ENCODE results near the gene PCDHB10.
"Not testable (repeated sequence)": the region's sequence is repeated elsewhere in the genome, so short reads cannot be mapped to it uniquely, and the experiment has no call there.

The PCDHB10 gene

DNA sequence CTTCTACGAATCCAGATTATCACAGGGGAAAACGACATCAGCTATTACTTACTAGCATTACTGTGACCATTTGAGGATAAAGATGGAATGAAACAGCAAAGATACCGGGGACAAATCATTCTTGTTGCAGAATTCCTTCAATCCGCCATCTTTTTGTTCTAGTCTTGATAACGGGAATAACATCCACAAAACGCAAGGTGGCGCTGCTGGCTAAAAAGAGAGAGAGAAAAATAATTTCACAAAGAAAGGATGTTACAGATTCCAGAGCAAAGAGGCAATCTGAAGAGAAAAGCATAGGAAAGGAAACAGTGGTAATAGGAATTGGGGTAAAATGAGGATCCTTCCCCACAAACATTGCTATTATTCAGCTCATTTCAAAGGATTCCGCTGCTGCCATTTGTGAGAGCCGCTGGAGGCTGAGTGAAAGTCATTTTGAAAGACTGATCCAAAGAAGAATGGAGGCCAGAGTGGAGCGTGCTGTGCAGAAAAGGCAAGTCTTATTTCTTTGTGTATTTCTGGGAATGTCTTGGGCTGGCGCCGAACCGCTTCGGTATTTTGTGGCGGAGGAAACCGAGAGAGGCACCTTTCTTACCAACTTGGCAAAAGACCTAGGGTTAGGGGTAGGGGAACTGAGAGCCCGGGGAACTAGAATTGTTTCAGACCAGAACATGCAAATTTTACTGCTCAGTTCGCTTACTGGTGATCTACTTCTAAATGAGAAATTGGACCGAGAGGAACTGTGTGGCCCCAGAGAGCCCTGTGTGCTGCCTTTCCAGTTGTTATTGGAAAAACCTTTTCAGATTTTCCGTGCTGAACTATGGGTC is 19.6 kb upstream of the PCDHB10 start, which contains the start of gene PCDHB7:
PCDHB7 (plus strand) TSS at position 264 of the 824 bp plus-strand sequence; CDS start at position 456, 192 bp downstream.
- H3K4me1 ChIP-seq (ENCODE audit: control insufficient read depth, insufficient read depth, low read length): no peaks in the 10 kb centered on the region
- H3K36me3 ChIP-seq (ENCODE audit: control insufficient read depth, insufficient read depth, low read length): no peaks in the 10 kb centered on the region
- WGBS, 2 experiments: 81% methylated on average over 19 to 20 of the region's 20 CpGs
- no peak within 1 kb of the TSS for H3K4me3 ChIP-seq (ENCODE audit: insufficient read depth, low read depth, low read length)
- no peaks in the 10 kb centered on the region for H3K27me3 ChIP-seq (ENCODE audit: control insufficient read depth, insufficient read depth, low read length, poor library complexity, severe bottlenecking)
- H3K27ac ChIP-seq (ENCODE audit: insufficient read depth, low read depth, low read length, poor library complexity, severe bottlenecking): no peak within 1 kb of the TSS
- no peaks in the 10 kb centered on the region for H3K9me3 ChIP-seq (ENCODE audit: control insufficient read depth, low read length)

DNA sequence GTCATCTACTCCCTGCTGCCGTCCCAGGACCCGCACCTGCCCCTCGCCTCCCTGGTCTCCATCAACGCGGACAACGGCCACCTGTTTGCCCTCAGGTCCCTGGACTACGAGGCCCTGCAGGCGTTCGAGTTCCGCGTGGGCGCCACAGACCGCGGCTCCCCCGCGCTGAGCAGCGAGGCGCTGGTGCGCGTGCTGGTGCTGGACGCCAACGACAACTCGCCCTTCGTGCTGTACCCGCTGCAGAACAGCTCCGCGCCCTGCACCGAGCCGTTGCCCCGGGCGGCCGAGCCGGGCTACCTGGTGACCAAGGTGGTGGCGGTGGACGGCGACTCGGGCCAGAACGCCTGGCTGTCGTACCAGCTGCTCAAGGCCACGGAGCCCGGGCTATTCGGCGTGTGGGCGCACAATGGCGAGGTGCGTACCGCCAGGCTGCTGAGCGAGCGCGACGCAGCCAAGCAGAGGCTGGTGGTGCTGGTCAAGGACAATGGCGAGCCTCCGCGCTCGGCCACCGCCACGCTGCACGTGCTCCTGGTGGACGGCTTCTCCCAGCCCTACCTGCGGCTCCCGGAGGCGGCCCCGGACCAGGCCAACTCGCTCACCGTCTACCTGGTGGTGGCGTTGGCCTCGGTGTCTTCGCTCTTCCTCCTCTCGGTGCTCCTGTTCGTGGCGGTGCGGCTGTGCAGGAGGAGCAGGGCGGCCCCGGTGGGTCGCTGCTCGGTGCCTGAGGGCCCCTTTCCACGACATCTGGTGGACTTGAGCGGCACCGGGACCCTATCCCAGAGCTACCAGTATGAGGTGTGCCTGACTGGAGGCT is 17.7 kb upstream of the PCDHB10 start:
- H3K27ac ChIP-seq (ENCODE audit: insufficient read depth, low read depth, low read length, poor library complexity, severe bottlenecking); H3K36me3 ChIP-seq (ENCODE audit: control insufficient read depth, insufficient read depth, low read length); H3K4me3 ChIP-seq (ENCODE audit: insufficient read depth, low read depth, low read length); H3K4me1 ChIP-seq (ENCODE audit: control insufficient read depth, insufficient read depth, low read length); H3K27me3 ChIP-seq (ENCODE audit: control insufficient read depth, insufficient read depth, low read length, poor library complexity, severe bottlenecking); H3K9me3 ChIP-seq (ENCODE audit: control insufficient read depth, low read length): not testable (repeated sequence)
- WGBS, 2 experiments: 95% methylated on average over 79 of the region's 79 CpGs

DNA sequence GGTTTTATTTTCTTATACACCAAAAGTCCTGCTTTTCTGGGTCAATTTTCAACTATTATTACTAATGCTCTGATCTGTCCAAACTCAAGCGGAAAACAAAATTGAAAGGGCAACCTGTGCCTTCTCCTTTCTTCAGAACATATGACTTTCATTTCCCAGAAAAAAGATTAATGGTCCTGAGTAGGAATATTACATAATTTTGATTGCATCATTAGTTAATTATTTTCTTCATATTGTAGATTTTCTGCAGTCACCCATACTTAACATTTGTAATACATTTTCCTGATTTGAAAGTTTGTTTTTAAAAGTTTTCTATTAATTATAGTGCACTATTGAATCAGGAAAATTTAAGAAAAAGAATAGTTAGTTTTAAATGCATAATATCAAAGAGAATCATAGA is 16.2 kb upstream of the PCDHB10 start:
- H3K27me3 ChIP-seq (ENCODE audit: control insufficient read depth, insufficient read depth, low read length, poor library complexity, severe bottlenecking): no peaks in the 10 kb centered on the region
- no peak overlapping the region for H3K4me3 ChIP-seq (ENCODE audit: insufficient read depth, low read depth, low read length)
- no peak overlapping the region for H3K27ac ChIP-seq (ENCODE audit: insufficient read depth, low read depth, low read length, poor library complexity, severe bottlenecking)
- 95 to 100% methylated on average over 1 of the region's 1 CpG for WGBS, 2 experiments
- no peaks in the 10 kb centered on the region for H3K4me1 ChIP-seq (ENCODE audit: control insufficient read depth, insufficient read depth, low read length)
- no peaks in the 10 kb centered on the region for H3K9me3 ChIP-seq (ENCODE audit: control insufficient read depth, low read length)
- H3K36me3 ChIP-seq (ENCODE audit: control insufficient read depth, insufficient read depth, low read length): no peaks in the 10 kb centered on the region

DNA sequence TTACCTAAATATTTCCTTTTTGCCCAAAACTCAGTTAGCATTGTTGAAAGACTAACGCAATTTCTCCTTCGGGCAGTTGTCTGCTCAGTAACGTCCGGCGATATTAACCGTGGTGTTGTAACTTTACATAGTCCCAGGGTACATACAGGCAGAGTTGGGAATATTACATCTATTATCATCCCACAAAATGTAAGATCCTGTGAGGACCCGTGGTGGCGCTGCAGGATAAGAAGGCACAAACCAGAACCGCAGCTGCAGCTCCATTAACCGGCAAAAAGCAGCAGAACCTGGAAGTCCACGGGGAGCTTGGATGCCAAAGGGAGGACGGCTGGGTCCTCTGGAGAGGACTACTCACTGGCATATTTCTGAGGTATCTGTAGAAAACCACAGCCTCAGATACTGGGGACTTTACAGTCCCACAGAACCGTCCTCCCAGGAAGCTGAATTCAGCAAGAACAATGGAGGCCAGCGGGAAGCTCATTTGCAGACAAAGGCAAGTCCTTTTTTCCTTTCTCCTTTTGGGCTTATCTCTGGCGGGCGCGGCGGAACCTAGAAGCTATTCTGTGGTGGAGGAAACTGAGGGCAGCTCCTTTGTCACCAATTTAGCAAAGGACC is 14.5 kb upstream of the PCDHB10 start, which contains the start of gene PCDHB8:
PCDHB8 (plus strand) TSS at position 214 of the 615 bp plus-strand sequence; CDS start at position 459, 245 bp downstream.
- H3K36me3 ChIP-seq (ENCODE audit: control insufficient read depth, insufficient read depth, low read length); H3K27me3 ChIP-seq (ENCODE audit: control insufficient read depth, insufficient read depth, low read length, poor library complexity, severe bottlenecking); H3K27ac ChIP-seq (ENCODE audit: insufficient read depth, low read depth, low read length, poor library complexity, severe bottlenecking); H3K4me3 ChIP-seq (ENCODE audit: insufficient read depth, low read depth, low read length); H3K4me1 ChIP-seq (ENCODE audit: control insufficient read depth, insufficient read depth, low read length); H3K9me3 ChIP-seq (ENCODE audit: control insufficient read depth, low read length): not testable (repeated sequence)
- WGBS, 2 experiments: 84 to 86% methylated on average over 12 to 14 of the region's 18 CpGs

DNA sequence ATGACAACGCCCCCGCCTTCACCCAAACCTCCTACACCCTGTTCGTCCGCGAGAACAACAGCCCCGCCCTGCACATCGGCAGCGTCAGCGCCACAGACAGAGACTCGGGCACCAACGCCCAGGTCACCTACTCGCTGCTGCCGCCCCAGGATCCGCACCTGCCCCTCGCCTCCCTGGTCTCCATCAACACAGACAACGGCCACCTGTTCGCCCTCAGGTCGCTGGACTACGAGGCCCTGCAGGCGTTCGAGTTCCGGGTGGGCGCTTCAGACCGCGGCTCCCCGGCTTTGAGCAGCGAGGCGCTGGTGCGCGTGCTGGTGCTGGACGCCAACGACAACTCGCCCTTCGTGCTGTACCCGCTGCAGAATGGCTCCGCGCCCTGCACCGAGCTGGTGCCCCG is 12.8 kb upstream of the PCDHB10 start:
- not testable (repeated sequence) for H3K4me3 ChIP-seq (ENCODE audit: insufficient read depth, low read depth, low read length); H3K9me3 ChIP-seq (ENCODE audit: control insufficient read depth, low read length); H3K4me1 ChIP-seq (ENCODE audit: control insufficient read depth, insufficient read depth, low read length); H3K27me3 ChIP-seq (ENCODE audit: control insufficient read depth, insufficient read depth, low read length, poor library complexity, severe bottlenecking); H3K27ac ChIP-seq (ENCODE audit: insufficient read depth, low read depth, low read length, poor library complexity, severe bottlenecking); H3K36me3 ChIP-seq (ENCODE audit: control insufficient read depth, insufficient read depth, low read length)
- WGBS, 2 experiments: 94 to 96% methylated on average over 26 to 27 of the region's 39 CpGs

DNA sequence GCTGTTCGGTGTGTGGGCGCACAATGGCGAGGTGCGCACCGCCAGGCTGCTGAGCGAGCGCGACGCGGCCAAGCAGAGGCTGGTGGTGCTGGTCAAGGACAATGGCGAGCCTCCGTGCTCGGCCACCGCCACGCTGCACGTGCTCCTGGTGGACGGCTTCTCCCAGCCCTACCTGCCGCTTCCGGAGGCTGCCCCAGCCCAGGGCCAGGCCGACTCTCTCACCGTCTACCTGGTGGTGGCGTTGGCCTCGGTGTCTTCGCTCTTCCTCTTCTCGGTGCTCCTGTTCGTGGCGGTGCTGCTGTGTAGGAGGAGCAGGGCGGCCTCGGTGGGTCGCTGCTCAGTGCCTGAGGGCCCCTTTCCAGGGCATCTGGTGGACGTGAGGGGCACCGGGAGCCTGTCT is 12.3 kb upstream of the PCDHB10 start:
- H3K4me3 ChIP-seq (ENCODE audit: insufficient read depth, low read depth, low read length); H3K27ac ChIP-seq (ENCODE audit: insufficient read depth, low read depth, low read length, poor library complexity, severe bottlenecking); H3K36me3 ChIP-seq (ENCODE audit: control insufficient read depth, insufficient read depth, low read length); H3K4me1 ChIP-seq (ENCODE audit: control insufficient read depth, insufficient read depth, low read length); H3K27me3 ChIP-seq (ENCODE audit: control insufficient read depth, insufficient read depth, low read length, poor library complexity, severe bottlenecking); H3K9me3 ChIP-seq (ENCODE audit: control insufficient read depth, low read length): not testable (repeated sequence)
- WGBS, 2 experiments: 93% methylated on average over 29 to 31 of the region's 32 CpGs

DNA sequence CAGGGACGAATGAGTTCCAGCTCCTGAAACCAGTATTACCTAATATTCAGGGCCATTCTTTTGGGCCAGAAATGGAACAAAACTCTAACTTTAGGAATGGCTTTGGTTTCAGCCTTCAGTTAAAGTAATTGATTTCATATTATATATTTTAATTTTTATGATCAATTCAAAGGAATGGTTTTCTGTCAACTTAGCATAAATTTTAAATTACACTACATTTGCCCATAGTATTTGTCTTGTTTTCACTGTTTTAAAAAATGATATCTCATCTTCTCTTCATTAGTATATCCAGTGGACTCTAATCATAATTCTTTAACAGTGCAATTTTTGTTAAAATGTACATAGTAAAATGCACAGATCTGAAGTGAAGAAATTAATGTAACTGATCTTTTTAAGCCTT is 11.8 kb upstream of the PCDHB10 start:
- no peaks in the 10 kb centered on the region for H3K27me3 ChIP-seq (ENCODE audit: control insufficient read depth, insufficient read depth, low read length, poor library complexity, severe bottlenecking)
- H3K36me3 ChIP-seq (ENCODE audit: control insufficient read depth, insufficient read depth, low read length): no peaks in the 10 kb centered on the region
- 74 to 84% methylated on average over 1 of the region's 1 CpG for WGBS, 2 experiments
- H3K27ac ChIP-seq (ENCODE audit: insufficient read depth, low read depth, low read length, poor library complexity, severe bottlenecking): no peak overlapping the region
- H3K9me3 ChIP-seq (ENCODE audit: control insufficient read depth, low read length): no peaks in the 10 kb centered on the region
- no peaks in the 10 kb centered on the region for H3K4me1 ChIP-seq (ENCODE audit: control insufficient read depth, insufficient read depth, low read length)
- no peak overlapping the region for H3K4me3 ChIP-seq (ENCODE audit: insufficient read depth, low read depth, low read length)

DNA sequence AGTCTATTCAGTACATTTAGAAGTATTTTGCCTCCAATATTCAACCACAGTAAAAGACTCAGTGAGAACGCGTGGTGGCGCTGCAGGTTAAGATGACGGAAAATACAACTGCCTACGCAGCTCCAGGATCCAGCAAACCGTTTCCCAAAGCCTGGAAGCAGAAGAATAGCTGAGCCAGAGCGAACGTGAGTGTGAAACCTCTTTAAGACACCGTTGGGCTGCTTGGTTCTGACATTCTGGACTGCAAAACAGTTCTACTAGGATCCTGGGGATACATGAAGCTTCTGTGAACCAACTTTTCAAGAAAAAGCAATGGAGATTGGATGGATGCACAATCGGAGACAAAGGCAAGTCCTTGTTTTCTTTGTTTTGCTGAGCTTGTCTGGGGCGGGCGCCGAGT is 9.9 kb upstream of the PCDHB10 start, which contains the start of gene PCDHB16:
PCDHB16 (plus strand) TSS at position 140 of the 400 bp plus-strand sequence; CDS start at position 313, 173 bp downstream.
- 55 to 60% methylated on average over 13 of the region's 13 CpGs for WGBS, 2 experiments
- Histone ChIP-seq H3K27ac (ENCODE audit: insufficient read depth, low read depth, low read length, poor library complexity, severe bottlenecking) (no peak within 1 kb of the TSS), H3K27me3 (ENCODE audit: control insufficient read depth, insufficient read depth, low read length, poor library complexity, severe bottlenecking) (no peaks in the 10 kb centered on the region), H3K9me3 (ENCODE audit: control insufficient read depth, low read length) (no peaks in the 10 kb centered on the region), H3K4me3 (ENCODE audit: insufficient read depth, low read depth, low read length) (peak within 1 kb of the TSS; percentile 14), H3K4me1 (ENCODE audit: control insufficient read depth, insufficient read depth, low read length) (no peaks in the 10 kb centered on the region), H3K36me3 (ENCODE audit: control insufficient read depth, insufficient read depth, low read length) (no peaks in the 10 kb centered on the region)

DNA sequence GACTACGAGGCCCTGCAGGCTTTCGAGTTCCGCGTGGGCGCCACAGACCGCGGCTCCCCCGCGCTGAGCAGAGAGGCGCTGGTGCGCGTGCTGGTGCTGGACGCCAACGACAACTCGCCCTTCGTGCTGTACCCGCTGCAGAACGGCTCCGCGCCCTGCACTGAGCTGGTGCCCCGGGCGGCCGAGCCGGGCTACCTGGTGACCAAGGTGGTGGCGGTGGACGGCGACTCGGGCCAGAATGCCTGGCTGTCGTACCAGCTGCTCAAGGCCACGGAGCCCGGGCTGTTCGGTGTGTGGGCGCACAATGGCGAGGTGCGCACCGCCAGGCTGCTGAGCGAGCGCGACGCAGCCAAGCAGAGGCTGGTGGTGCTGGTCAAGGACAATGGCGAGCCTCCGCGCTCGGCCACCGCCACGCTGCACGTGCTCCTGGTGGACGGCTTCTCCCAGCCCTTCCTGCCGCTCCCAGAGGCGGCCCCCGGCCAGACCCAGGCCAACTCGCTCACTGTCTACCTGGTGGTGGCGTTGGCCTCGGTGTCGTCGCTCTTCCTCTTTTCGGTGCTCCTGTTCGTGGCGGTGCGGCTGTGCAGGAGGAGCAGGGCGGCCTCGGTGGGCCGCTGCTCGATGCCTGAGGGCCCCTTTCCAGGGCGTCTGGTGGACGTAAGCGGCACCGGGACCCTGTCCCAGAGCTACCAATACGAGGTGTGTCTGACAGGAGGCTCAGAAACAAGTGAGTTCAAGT is 7.9 kb upstream of the PCDHB10 start:
- not testable (repeated sequence) for H3K4me1 ChIP-seq (ENCODE audit: control insufficient read depth, insufficient read depth, low read length)

More for the DNA sequence above, 7.9 kb upstream of the PCDHB10 start:
- H3K27ac ChIP-seq (ENCODE audit: insufficient read depth, low read depth, low read length, poor library complexity, severe bottlenecking); H3K36me3 ChIP-seq (ENCODE audit: control insufficient read depth, insufficient read depth, low read length); H3K27me3 ChIP-seq (ENCODE audit: control insufficient read depth, insufficient read depth, low read length, poor library complexity, severe bottlenecking); H3K9me3 ChIP-seq (ENCODE audit: control insufficient read depth, low read length); H3K4me3 ChIP-seq (ENCODE audit: insufficient read depth, low read depth, low read length): not testable (repeated sequence)
- 92 to 93% methylated on average over 47 to 56 of the region's 69 CpGs for WGBS, 2 experiments

Measured in ectodermal cell (in vitro differentiated cells).